ENCODE measurements around the gene AP3B1. TPM values are rescaled to one million over a fixed set of nuclear protein-coding genes. Genes with fewer than 3 reads are reported as not detected.
A peak's percentile ranks its signal among the peaks of the same experiment; 100 is the strongest.

The AP3B1 gene
- total RNA-seq, 1 donor from 2014 or later, result 42.0 TPM

- FAIRE-seq (no peak), DNase-seq (ENCODE audit: low spot score in 2 of 2) (no peak)
Measured at GRCh38 chr5:78289911-78290310, 4.6 kb downstream of the AP3B1 start.

DNA sequence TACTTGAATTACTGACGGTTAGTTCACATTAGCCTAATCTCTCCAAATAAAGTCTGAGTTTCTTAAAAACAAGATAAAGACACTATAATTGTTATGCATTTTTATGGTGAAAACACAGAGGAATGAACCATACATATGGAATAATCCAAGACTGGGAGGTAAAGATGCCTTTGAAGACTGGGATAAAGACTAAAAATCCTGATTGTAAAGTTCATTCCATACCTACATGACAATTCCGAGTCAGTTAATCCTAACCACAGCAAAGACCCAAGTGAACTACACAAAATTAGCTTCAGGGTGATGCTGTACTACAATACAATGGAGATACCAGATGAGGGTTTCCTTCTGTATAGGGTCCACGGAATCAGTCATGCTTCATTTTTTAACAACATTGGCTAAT, 6.3 kb downstream of the AP3B1 start:
- no peak for FAIRE-seq

DNA sequence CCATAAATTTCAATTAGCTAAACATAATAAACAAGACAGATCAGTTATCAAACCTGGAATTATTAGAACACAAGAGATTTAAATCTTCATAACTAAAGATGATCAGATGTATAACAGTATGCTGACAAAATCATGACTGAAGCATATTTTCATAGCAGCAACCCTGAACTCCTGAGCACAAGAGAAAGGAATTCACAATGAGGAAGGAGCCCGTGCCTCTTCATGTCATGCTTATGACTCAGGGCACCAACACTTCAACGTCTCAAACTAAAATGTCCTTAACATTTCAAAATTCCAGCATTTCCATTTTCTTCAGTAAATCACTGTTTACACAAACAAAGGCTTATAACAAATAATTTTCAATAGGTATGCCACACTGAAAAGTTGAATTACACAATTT, 6.7 kb downstream of the AP3B1 start:
- DNase-seq (ENCODE audit: low spot score in 2 of 2), result no peak
- FAIRE-seq, result peak; percentile 50

More for the DNA sequence above, 6.3 kb downstream of the AP3B1 start:
- DNase-seq (ENCODE audit: low spot score in 2 of 2), result no peak

DNA sequence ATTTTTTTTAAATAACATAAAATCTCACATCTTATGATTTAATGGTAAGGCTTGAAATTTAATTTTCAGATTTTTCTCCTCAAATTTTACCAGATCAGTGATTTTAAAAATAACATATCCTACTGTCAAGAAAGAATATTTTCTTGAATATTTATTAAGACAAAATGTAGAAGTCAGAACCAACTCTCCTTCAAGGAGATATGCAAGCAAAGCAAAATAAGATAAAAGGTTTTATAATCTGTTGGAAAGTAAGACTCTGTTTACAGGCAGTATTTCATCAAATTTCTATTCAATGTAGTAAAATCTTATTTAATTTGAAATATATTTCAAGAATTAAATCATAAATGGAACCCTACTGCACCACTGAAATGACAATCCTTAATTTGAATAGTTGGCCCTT, 7.3 kb downstream of the AP3B1 start:
- no peak for FAIRE-seq
- DNase-seq (ENCODE audit: low spot score in 2 of 2), result no peak

DNA sequence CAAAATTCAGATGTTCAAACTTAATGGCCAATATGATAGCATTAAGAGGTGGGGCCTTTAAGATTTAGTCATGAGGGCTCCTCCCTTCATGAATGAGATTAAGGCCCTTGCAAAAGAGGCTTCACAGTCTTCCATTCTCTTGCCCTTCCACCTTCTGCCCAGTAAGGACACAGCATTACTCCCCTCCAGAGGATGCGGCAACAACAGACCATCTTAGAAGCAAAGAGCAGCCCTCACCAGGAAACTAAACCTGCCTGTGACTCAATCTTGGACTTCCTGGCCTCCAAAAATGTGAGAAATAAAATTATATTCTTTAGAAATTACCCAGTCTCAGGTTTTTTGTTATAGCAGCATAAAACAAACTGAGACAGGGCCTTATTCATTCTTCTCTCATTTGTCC, 8.2 kb downstream of the AP3B1 start:
- FAIRE-seq (no peak), DNase-seq (ENCODE audit: low spot score in 2 of 2) (no peak)

- FAIRE-seq, result no peak
- no peak for DNase-seq (ENCODE audit: low spot score in 2 of 2)
Measured at GRCh38 chr5:78283802-78284201, 10.7 kb downstream of the AP3B1 start.

DNA sequence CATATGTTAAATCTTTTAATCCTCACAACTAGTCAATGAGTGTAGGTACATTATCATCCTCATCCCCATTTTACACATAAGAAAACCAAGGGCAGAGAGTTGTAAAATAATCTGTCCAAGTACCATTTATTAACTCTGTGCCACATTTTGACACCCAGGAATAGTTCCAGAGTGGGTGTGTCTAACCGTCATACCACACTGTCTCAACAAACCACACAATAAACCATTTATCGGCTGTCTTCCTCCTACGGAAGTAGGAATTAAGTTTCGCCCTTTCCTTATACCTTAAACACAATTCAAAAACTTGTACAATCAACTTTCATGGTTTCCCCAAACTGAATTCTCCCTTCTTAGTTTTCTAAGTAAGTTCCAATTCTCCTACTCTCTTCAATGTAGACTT, 11.4 kb downstream of the AP3B1 start:
- FAIRE-seq (no peak), DNase-seq (ENCODE audit: low spot score in 2 of 2) (no peak)

DNA sequence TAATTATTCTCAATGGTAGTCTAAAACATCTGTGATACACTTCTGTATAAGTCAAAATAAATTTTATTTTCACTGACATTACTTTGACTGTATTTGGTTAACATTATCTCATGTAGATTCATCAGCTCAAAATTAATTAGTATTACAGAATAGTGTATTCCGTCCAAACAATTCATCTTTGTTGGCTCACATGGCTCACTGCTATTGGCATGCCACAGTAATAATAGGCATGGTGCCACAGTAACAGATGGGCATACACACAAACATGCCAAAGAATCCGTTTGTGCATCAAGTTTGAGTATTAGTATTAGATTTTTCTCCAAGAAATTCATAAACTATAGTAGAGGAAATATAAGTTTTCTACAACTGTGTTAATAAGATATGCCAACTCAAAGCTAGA, 14.2 kb downstream of the AP3B1 start:
- peak in 1 of 2 donors; percentile 10 for DNase-seq (ENCODE audit: low spot score in 2 of 2)
- peak; percentile 87 for FAIRE-seq

DNA sequence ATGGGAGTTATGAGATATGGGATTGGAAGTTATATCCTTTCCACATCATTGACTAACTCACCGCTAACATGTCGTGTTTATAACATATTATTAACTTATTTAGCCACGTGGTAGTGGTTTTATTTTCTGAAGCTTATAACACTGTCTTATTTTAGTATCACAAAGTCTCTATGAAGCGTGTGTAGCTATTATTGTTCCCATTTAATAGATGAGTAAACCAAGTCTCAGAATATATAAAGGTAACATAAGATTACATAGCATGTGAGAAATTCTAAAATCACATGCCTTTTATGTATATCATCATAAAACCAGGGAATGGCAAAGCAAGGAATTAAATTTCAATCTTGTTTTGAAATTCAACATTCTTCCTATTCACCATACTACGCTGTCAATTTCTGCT, 15.3 kb downstream of the AP3B1 start:
- no peak for DNase-seq (ENCODE audit: low spot score in 2 of 2)
- no peak for FAIRE-seq

DNA sequence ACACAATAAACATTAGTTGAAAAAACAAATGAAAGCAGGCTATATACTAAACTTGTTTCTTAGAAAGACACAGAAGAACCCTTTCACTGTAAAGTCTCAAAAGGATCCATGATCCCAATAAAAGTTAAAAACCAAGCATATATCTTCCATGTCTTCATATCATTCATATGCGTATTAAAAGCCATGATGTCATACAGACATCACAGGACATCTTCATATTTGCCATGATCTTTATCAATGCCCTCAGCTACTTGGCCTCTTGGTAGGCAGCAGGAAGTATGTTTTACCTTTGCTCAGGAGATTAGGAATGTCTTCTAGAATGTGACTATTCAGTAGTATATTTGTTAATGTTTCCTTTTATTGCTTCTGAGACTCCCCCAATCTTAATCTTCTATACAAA, 16.8 kb downstream of the AP3B1 start:
- FAIRE-seq (no peak), DNase-seq (ENCODE audit: low spot score in 2 of 2) (no peak)

DNA sequence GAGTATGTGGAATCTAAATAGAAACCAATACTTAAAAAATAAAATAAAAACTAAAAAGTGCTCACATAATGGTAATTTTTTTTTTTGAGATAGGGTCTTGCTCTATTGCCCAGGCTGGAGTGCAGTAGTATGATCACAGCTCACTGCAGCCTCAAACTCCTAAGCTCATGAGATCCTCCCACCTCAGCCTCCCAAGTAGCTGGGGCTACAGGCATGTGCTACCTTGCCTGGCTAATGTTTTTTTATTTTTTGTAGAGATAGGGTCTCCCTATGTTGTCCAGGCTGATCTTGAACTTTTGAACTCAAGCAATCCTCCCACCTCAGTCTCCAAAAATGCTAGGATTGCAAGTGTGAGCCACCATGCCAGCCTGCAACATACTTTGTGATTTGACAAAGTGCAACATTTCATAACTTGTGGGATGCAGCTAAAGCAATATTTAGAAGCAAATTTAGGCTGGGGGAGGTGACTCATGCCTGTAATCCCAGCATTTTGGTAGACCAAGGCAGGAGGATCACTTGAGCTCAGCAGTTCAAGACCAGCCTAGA, 18.4 kb downstream of the AP3B1 start:
- FAIRE-seq, result no peak
- DNase-seq (ENCODE audit: low spot score in 2 of 2), result no peak

DNA sequence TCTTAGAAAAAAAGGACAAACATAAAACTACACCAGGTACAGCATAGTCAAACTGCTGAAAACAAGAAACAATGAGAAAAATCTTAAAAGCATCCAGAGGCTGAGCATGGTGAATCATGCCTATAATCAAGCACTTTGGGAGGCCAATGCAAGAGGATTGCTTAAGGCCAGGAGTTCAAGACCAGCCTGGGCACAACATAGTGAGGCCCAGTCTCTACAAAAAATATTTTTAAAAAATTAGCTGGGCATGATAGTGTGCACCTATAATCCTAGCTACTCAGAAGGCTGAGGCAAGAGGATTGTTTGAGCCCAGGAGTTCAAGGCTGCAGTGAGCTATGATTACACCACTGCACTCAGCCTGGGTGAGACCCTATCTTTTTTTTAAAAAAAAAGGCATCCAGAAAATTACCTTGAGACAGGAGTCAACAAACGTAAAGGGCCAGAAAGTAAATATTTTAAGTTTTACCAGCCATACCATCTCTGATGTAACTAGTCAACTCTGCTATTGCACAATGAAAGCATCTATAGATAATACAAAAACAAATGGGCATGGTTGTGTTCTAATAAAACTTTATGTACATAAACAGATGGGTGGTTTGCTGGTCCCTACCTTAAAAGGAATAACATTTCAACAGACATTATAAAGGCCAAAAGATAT, 19.8 kb downstream of the AP3B1 start:
- no peak for FAIRE-seq

DNA sequence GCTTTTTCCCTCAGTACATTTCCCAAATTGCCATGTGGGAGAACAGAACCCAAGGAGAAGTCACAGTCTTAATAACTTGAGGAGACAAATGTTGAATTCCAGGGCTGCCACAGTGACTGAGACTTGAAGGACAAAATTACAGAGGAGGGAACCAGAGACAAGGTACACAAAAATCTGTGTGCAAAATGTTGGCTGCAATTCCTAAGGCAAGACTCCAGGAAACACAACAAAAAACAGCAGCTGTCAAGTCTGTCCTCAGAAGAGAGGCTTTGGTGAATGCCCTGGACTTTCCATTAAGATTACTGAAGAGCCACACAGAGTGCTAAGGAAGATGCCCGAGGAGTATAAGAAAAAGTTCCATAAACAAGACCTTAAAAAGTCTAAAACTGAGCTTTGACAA, 21.1 kb downstream of the AP3B1 start:
- DNase-seq (ENCODE audit: low spot score in 2 of 2) (no peak), FAIRE-seq (no peak)

More for the DNA sequence above, 19.8 kb downstream of the AP3B1 start:
- no peak for DNase-seq (ENCODE audit: low spot score in 2 of 2)

GRCh38 chr5:78271766-78272165, 22.7 kb downstream of the AP3B1 start:
- FAIRE-seq, result no peak
- DNase-seq (ENCODE audit: low spot score in 2 of 2), result no peak

DNA sequence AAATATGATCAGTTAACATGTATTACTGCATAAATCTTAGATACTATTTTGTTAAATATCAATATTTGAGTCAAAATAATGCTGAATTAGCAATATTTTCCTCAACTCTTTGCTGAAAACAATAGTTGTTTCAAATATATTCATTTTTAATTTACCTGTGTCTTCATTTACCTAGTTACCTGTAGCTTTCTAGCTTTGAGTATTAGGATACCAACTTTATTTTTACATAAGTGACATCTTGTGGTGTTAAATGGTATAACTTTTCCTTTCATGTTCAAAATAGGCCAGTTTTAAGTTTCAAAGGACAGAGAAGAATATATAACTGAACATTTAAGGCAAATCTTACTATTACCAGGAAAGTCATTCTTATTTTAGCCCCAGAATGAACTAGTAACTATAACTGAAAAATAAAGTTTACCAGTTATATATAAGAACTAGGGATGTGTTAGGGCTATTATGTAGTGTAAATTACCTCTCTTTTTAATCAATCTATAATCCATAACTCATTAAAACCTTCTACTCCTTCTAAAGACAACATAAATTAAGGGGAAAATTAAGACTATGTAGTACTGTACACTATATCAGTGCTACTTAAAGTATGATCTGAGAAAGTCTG, 25.3 kb downstream of the AP3B1 start:
- FAIRE-seq (peak; percentile 42), DNase-seq (ENCODE audit: low spot score in 2 of 2) (peak in 1 of 2 donors; percentile 8)

GRCh38 chr5:78268356-78268755, 26.1 kb downstream of the AP3B1 start:
- DNase-seq (ENCODE audit: low spot score in 2 of 2) (no peak), FAIRE-seq (no peak)

DNA sequence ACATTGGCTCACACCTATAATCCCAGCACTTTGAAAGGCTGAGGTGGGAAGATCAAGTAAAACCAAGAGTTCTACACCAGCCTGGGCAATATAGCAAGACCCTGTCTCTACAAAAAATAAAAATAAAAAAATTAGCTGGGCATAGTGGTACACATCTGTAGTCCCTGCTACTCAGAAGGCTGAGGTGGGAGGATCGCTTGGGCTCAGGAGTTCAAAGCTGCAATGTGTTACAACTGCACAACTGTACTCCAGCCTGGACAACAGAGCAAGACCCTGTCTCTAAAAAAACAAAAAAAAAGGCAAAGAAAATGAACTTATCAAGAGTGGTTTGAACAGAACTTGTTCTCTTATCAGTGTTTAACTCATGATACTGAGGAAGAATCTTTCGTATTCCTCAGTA, 29.3 kb downstream of the AP3B1 start:
- FAIRE-seq (no peak), DNase-seq (ENCODE audit: low spot score in 2 of 2) (no peak)

DNA sequence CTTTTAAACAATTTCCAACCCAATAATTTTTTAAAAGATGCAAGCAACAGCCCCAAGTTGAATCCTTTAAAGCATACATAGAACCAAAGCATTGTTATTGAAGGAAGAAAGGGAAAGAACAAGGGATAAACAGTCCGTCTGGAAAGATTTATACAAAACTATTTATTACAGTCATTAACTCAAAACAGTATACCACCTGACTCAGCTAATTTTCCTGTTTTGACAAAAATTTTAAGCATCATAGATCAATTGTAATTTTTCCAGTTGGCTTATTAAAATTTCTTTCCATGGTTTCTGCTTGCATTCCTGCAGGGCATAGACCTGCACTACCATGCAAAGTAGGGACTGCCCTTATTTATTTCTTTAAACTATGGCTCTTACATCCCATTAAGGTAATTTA, 29.9 kb downstream of the AP3B1 start:
- DNase-seq (ENCODE audit: low spot score in 2 of 2) (no peak), FAIRE-seq (no peak)

DNA sequence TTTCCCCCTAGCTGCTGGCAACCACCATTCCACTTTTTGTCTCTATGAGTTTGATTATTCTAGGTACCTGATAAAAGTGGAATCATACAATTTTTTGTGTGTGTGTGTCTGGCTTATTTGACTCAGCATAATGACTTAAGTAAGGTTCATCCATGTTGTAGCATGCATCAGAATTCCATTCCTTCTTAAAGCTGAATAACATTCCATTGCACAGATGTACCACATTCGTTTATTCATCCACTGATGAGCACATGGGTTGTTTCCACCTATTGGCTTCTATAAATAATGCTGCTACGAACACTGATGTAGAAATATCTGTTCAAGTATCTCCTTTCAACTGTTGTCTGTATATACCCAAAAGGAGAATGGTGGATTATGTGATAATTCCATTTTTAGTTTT, 33.7 kb downstream of the AP3B1 start:
- DNase-seq (ENCODE audit: low spot score in 2 of 2) (no peak), FAIRE-seq (no peak)

GRCh38 chr5:78253201-78253600, 41.3 kb downstream of the AP3B1 start:
- no peak for DNase-seq (ENCODE audit: low spot score in 2 of 2)
- no peak for FAIRE-seq

- no peak for DNase-seq (ENCODE audit: low spot score in 2 of 2)
- FAIRE-seq, result no peak
Measured at GRCh38 chr5:78252715-78253114, 41.8 kb downstream of the AP3B1 start.

DNA sequence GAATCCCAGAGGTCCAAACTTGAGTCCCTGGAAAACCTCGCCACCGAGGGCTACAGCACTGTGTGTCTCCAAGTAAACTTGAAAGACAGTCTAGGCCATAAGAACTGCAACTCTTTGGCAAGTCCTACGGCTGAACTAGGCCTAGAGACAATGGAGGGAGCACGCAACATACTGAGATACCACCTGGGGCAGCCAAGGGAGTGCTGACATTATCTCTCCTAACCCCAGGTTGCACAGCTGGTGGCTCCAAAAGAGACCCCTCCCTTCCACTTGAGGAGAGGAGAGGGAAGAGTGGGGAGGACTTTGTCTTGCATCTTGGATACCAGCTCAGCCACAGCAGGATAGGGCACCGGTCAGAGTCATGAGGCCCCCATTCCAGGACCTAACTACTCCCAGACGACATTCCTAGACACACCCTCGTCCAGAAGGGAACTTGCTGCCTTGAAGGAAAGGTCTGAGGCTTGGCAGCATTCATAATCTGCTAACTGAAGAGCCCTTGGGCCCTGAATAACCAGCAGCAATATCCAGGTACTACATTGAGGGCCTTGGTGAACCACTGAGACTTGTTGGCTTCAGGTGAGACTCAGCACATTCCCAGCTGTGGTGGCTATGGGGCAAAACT, 42.7 kb downstream of the AP3B1 start:
- FAIRE-seq (no peak), DNase-seq (ENCODE audit: low spot score in 2 of 2) (no peak)
